ENCODE data around the gene IKZF5. TPM values are rescaled to one million over a fixed set of nuclear protein-coding genes. Genes with fewer than 3 reads are reported as not detected.

The IKZF5 gene
- total and polyA plus RNA-seq, 2 of the 4 experiments (the other 2 are of a cell fraction) = 2.9 to 4.4 TPM

- Histone ChIP-seq H2AK5ac (ENCODE audit: low read depth, low read length) (no peak within 1 kb of the TSS), H3K4ac (ENCODE audit: low read depth, low read length) (peak within 1 kb of the TSS; percentile 67), H4K91ac (ENCODE audit: insufficient read depth, low read depth, low read length) (peak within 1 kb of the TSS; percentile 88), H3K14ac (replicated peaks; ENCODE audit: low read depth, low read length) (no peak within 1 kb of the TSS; the same call in 1 of the 2 replicates), H2BK20ac (ENCODE audit: low read depth, low read length) (no peak within 1 kb of the TSS), H2BK120ac (ENCODE audit: low read depth, low read length) (peak within 1 kb of the TSS; percentile 77), H3K4me2 (ENCODE audit: low read depth, low read length) (peak within 1 kb of the TSS; percentile 99), H3K4me1 (ENCODE audit: control insufficient read depth, insufficient read depth, low read length) (no peaks in the 10 kb centered on the region), H3K4me3 (ENCODE audit: insufficient read depth, low read depth, low read length) (peak within 1 kb of the TSS; percentile 83), H3K23ac (ENCODE audit: low read depth, low read length) (no peak within 1 kb of the TSS; the same call in 1 of the 2 replicates), H3K36me3 (ENCODE audit: control insufficient read depth, insufficient read depth, low read length) (no peaks in the 10 kb centered on the region), H2AK9ac (replicated peaks; ENCODE audit: low read depth, low read length, poor library complexity) (peak within 1 kb of the TSS; percentile 63), H3K18ac (ENCODE audit: low read depth, low read length) (peak within 1 kb of the TSS; percentile 50; the same call in 1 of the 2 replicates), H3K9me1 (ENCODE audit: insufficient read depth, low read length) (peaks cover 2% of the 10 kb centered on the region), H3K79me1 (ENCODE audit: low read depth in 1 of 2, low read length in 2 of 2) (no peaks in the 10 kb centered on the region), H3K27me3 (ENCODE audit: control insufficient read depth, insufficient read depth, low read length) (no peaks in the 10 kb centered on the region), H3K27ac (ENCODE audit: insufficient read depth, low read length) (peak within 1 kb of the TSS; percentile 90), H2BK15ac (ENCODE audit: low read depth, low read length) (no peak within 1 kb of the TSS), H2AFZ (replicated peaks; ENCODE audit: low read length, poor library complexity) (peak within 1 kb of the TSS; percentile 96), H3K9me3 (ENCODE audit: control insufficient read depth, insufficient read depth, low read length) (no peaks in the 10 kb centered on the region), H3K56ac (ENCODE audit: extremely low read depth, insufficient read depth, low read length) (no peak within 1 kb of the TSS), H4K5ac (ENCODE audit: low read depth, low read length) (peak within 1 kb of the TSS; percentile 95), H2BK5ac (ENCODE audit: low read depth, low read length, poor library complexity, severe bottlenecking) (peak within 1 kb of the TSS; percentile 87), H4K20me1 (ENCODE audit: insufficient read depth, low read length) (no peaks in the 10 kb centered on the region), H4K8ac (ENCODE audit: low read depth in 2 of 2, low read length in 2 of 2) (peak within 1 kb of the TSS; percentile 68 to 97), H3K9ac (ENCODE audit: low read depth, low read length) (peak within 1 kb of the TSS; percentile 90)
- CTCF ChIA-PET = interaction anchor here (0.6 to 2.5 kb wide), 8 partner anchors 10 to 180 kb away, joined by 3 to 13 read pairs (median 3); no protein-coding TSS in a partner anchor
- BruUV-seq (replicated peaks) = no TSS peak
- dilution Hi-C loops (cut with HindIII; ENCODE audit: low sequenced_read_pairs, unreplicated experiment) (no loop called here), intact Hi-C loops (cut with micrococcal nuclease) (loop anchor here (10.0 kb wide), 1 partner anchor 336 kb away; no protein-coding TSS in a partner anchor), in situ Hi-C loops (cut with MboI; ENCODE audit: low sequenced_read_pairs) (no loop called here)
- DNase-seq (peak; percentile 92), ATAC-seq (ENCODE audit: low read depth) (peak; percentile 98)
- POLR2A ChIA-PET (ENCODE audit: unreplicated experiment) = no interaction called here
- 1% methylated on average over 22 of the region's 73 CpGs; no CpG with 5 or more reads in 1 of the 2 experiments for WGBS, 2 experiments (ENCODE audit: extremely low coverage in 2 of 2, insufficient read length in 1 of 2)
- TF ChIP-seq RFX5 (IDR thresholded peaks at IDR 0.05; ENCODE audit: low read depth, low read length) (no peak), RCOR1 (IDR thresholded peaks at IDR 0.05; ENCODE audit: insufficient replicate concordance, low read length) (peak; percentile 62), CHD1 (IDR thresholded peaks at IDR 0.05; ENCODE audit: low read depth, low read length) (no peak), CEBPB (IDR thresholded peaks at IDR 0.05; ENCODE audit: low read depth, low read length) (peak; percentile 66), FOS (IDR thresholded peaks at IDR 0.05; ENCODE audit: low read depth, low read length) (peak; percentile 38; the same call in 1 of the 2 replicates), MAZ (IDR thresholded peaks at IDR 0.05; ENCODE audit: borderline replicate concordance, low read depth, low read length) (peak; percentile 45; the same call in 1 of the 2 replicates), MXI1 (IDR thresholded peaks at IDR 0.05; ENCODE audit: borderline replicate concordance, low read depth, low read length) (peak; percentile 22; the same call in 1 of the 2 replicates), RAD21 (IDR thresholded peaks at IDR 0.05; ENCODE audit: low read length) (peak; percentile 37), MAFK (IDR thresholded peaks at IDR 0.05; ENCODE audit: low read depth, low read length) (no peak), SMC3 (IDR thresholded peaks at IDR 0.05; ENCODE audit: low read depth, low read length) (peak; percentile 29)
- TF ChIP-seq, protein P1, sequence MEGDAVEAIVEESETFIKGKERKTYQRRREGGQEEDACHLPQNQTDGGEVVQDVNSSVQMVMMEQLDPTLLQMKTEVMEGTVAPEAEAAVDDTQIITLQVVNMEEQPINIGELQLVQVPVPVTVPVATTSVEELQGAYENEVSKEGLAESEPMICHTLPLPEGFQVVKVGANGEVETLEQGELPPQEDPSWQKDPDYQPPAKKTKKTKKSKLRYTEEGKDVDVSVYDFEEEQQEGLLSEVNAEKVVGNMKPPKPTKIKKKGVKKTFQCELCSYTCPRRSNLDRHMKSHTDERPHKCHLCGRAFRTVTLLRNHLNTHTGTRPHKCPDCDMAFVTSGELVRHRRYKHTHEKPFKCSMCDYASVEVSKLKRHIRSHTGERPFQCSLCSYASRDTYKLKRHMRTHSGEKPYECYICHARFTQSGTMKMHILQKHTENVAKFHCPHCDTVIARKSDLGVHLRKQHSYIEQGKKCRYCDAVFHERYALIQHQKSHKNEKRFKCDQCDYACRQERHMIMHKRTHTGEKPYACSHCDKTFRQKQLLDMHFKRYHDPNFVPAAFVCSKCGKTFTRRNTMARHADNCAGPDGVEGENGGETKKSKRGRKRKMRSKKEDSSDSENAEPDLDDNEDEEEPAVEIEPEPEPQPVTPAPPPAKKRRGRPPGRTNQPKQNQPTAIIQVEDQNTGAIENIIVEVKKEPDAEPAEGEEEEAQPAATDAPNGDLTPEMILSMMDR (conservative IDR thresholded peaks at IDR 0.05; ENCODE audit: low read depth, low read length) = peak; percentile 90
- TF ChIP-seq, protein P2, sequence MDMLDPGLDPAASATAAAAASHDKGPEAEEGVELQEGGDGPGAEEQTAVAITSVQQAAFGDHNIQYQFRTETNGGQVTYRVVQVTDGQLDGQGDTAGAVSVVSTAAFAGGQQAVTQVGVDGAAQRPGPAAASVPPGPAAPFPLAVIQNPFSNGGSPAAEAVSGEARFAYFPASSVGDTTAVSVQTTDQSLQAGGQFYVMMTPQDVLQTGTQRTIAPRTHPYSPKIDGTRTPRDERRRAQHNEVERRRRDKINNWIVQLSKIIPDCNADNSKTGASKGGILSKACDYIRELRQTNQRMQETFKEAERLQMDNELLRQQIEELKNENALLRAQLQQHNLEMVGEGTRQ (IDR thresholded peaks at IDR 0.05; ENCODE audit: low read depth, low read length) = no peak
- TF ChIP-seq, protein P3, sequence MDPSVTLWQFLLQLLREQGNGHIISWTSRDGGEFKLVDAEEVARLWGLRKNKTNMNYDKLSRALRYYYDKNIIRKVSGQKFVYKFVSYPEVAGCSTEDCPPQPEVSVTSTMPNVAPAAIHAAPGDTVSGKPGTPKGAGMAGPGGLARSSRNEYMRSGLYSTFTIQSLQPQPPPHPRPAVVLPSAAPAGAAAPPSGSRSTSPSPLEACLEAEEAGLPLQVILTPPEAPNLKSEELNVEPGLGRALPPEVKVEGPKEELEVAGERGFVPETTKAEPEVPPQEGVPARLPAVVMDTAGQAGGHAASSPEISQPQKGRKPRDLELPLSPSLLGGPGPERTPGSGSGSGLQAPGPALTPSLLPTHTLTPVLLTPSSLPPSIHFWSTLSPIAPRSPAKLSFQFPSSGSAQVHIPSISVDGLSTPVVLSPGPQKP (IDR thresholded peaks at IDR 0.05; ENCODE audit: borderline replicate concordance, low read depth, low read length) = no peak
Observed at GRCh38 chr10:122980209-122981065, 28.2 kb downstream of the IKZF5 start, which contains the start of gene PSTK. TSS of gene PSTK (plus strand) at chr10:122980401. CDS start at chr10:122980480, 79 bp downstream.

All from IMR-90 (cell line).